Endodermal cell (in vitro differentiated cells): Measurements from ENCODE around the gene SPOP. TPM values are rescaled to one million over a fixed set of nuclear protein-coding genes. Genes with fewer than 3 reads are reported as not detected.

Experiments used
- DNase-seq: peaks from one replicate; pipeline ENCODE4 v3.0.0-alpha.2; 2017
- H3K27ac ChIP-seq: 2 replicates; pipeline ENCODE4 v1.5.1; 2013; ENCODE audit warnings: mild to moderate bottlenecking, low read depth, low read length, moderate library complexity
- H3K27me3 ChIP-seq: 2 replicates; pipeline ENCODE4 v1.6.1; 2013; ENCODE audit warnings: mild to moderate bottlenecking, low read length, moderate library complexity; ENCODE audit not compliant: insufficient read depth, control insufficient read depth, poor library complexity, severe bottlenecking
- H3K36me3 ChIP-seq: 2 replicates; pipeline ENCODE4 v1.7.0; 2013; ENCODE audit warnings: mild to moderate bottlenecking, low read length, moderate library complexity; ENCODE audit not compliant: control insufficient read depth, insufficient read depth
- H3K4me1 ChIP-seq: one replicate; pipeline ENCODE4 v1.7.0; 2013; ENCODE audit warnings: low read length; ENCODE audit not compliant: control insufficient read depth, insufficient read depth
- H3K4me3 ChIP-seq: 2 replicates; pipeline ENCODE4 v1.5.1; 2013; ENCODE audit warnings: mild to moderate bottlenecking, low read length, moderate library complexity
- H3K9ac ChIP-seq: 2 replicates; pipeline ENCODE4 v1.6.1; 2013; ENCODE audit warnings: mild to moderate bottlenecking, low read length, moderate library complexity; ENCODE audit not compliant: poor library complexity, severe bottlenecking; ENCODE audit errors: extremely low read depth
- H3K9me3 ChIP-seq: 2 replicates; pipeline ENCODE4 v1.6.1; 2013; ENCODE audit warnings: mild to moderate bottlenecking, low read length, moderate library complexity; ENCODE audit not compliant: control insufficient read depth
- H3K27ac Mint-ChIP-seq: 2 replicates; pipeline ENCODE4 v1.8.0; 2020; ENCODE audit warnings: mixed read lengths
- H3K27me3 Mint-ChIP-seq: 2 replicates; pipeline ENCODE4 v1.8.0; 2021; ENCODE audit warnings: mild to moderate bottlenecking, mixed read lengths; ENCODE audit not compliant: insufficient read depth
- H3K36me3 Mint-ChIP-seq: 2 replicates; pipeline ENCODE4 v1.8.0; 2020; ENCODE audit warnings: low read depth, mixed read lengths
- H3K4me1 Mint-ChIP-seq: 2 replicates; pipeline ENCODE4 v1.8.0; 2020; ENCODE audit warnings: mixed read lengths
- H3K4me3 Mint-ChIP-seq: 2 replicates; pipeline ENCODE4 v1.8.0; 2020; ENCODE audit warnings: mild to moderate bottlenecking, moderate library complexity, mixed read lengths
- H3K9me3 Mint-ChIP-seq: 2 replicates; pipeline ENCODE4 v1.8.0; 2020; ENCODE audit warnings: mild to moderate bottlenecking, mixed read lengths
- CTCF ChIP-seq: fragments of 200-600 bp; sonication (generic); conservative IDR thresholded peaks from 2 replicates; pipeline ENCODE4 v1.5.0; 2021; ENCODE audit warnings: antibody characterized with exemption, mild to moderate bottlenecking
- WGBS, 2 experiments: methylation state at CpG; one replicate each; pipeline versions ENCODE4 v1.1.5 to v1.1.7; 2013; ENCODE audit warnings: missing lambda C conversion rate in 2 of 2, mixed read lengths in 1 of 2; ENCODE audit not compliant: insufficient coverage in 1 of 2, insufficient read length in 1 of 2; 5-methylcytosine and 5-hydroxymethylcytosine counted together
- total RNA-seq, 2 donors: library from RNA; stranded (reverse); fragmentation: NEBNext Ultra II Directional in 1 of 2; extraction: Animal tissue kit (Norgen Biotek cat#: 25700) in 1 of 2; gene quantifications; 2 replicates in 1 of 2; 3 replicates in 1 of 2; pipeline ENCODE4 v1.2.1, GENCODE V29; 2021

SPOP gene
- total RNA-seq, 2 donors from 2014 or later: 39.9 to 41.3 TPM

- no peak for DNase-seq
- Histone ChIP-seq H3K27ac (no peak overlapping the region), H3K27me3 (no peaks in the 10 kb centered on the region), H3K4me1 (peaks cover 11% of the 10 kb centered on the region), H3K9ac (no peak overlapping the region), H3K9me3 (no peaks in the 10 kb centered on the region), H3K4me3 (no peak overlapping the region), H3K36me3 (peaks cover 5% of the 10 kb centered on the region)
- Mint-ChIP-seq H3K27ac (no peak overlapping the region), H3K4me3 (no peak overlapping the region), H3K9me3 (no peaks in the 10 kb centered on the region), H3K36me3 (peaks cover 3% of the 10 kb centered on the region), H3K4me1 (peaks cover 29% of the 10 kb centered on the region), H3K27me3 (no peaks in the 10 kb centered on the region)
- TF ChIP-seq CTCF: no peak
- 97 to 100% methylated on average over 1 of the region's 1 CpG for WGBS, 2 experiments
These were observed 46.4 kb downstream of the SPOP start for GRCh38 chr17:49631496-49631895.

GRCh38 chr17:49630113-49630900 is 47.6 kb downstream of the SPOP start:
- H3K27me3 Mint-ChIP-seq: no peaks in the 10 kb centered on the region
- H3K36me3 ChIP-seq: no peaks in the 10 kb centered on the region
- H3K9ac ChIP-seq: no peak overlapping the region
- peaks cover 3% of the 10 kb centered on the region for H3K36me3 Mint-ChIP-seq
- no peak for TF ChIP-seq CTCF
- H3K4me1 ChIP-seq: peaks cover 11% of the 10 kb centered on the region
- no peaks in the 10 kb centered on the region for H3K27me3 ChIP-seq
- H3K4me1 Mint-ChIP-seq: peaks cover 29% of the 10 kb centered on the region
- H3K9me3 ChIP-seq: no peaks in the 10 kb centered on the region
- H3K4me3 ChIP-seq: no peak overlapping the region
- no peak overlapping the region for H3K27ac ChIP-seq
- 96 to 100% methylated on average over 1 to 6 of the region's 6 CpGs for WGBS, 2 experiments
- no peak overlapping the region for H3K4me3 Mint-ChIP-seq
- H3K27ac Mint-ChIP-seq: no peak overlapping the region
- H3K9me3 Mint-ChIP-seq: no peaks in the 10 kb centered on the region
- no peak for DNase-seq

- no peak for TF ChIP-seq CTCF
- H3K27me3 ChIP-seq: no peaks in the 10 kb centered on the region
- H3K4me3 ChIP-seq: no peak overlapping the region
- H3K9me3 Mint-ChIP-seq: no peaks in the 10 kb centered on the region
- H3K9me3 ChIP-seq: no peaks in the 10 kb centered on the region
- H3K9ac ChIP-seq: no peak overlapping the region
- H3K27ac Mint-ChIP-seq: no peak overlapping the region
- peaks cover 21% of the 10 kb centered on the region for H3K4me1 Mint-ChIP-seq
- no peak for DNase-seq
- H3K36me3 Mint-ChIP-seq: peaks cover 5% of the 10 kb centered on the region
- no peaks in the 10 kb centered on the region for H3K36me3 ChIP-seq
- peaks cover 11% of the 10 kb centered on the region for H3K4me1 ChIP-seq
- H3K27me3 Mint-ChIP-seq: no peaks in the 10 kb centered on the region
- no peak overlapping the region for H3K27ac ChIP-seq
- H3K4me3 Mint-ChIP-seq: no peak overlapping the region
These were observed 48.5 kb downstream of the SPOP start for GRCh38 chr17:49629447-49629846.
